ENCODE results near the gene SDCCAG8.

SDCCAG8 gene

GRCh38 chr1:243260221-243260880 lies 4.5 kb downstream of the SDCCAG8 start:
- no peak overlapping the region for H3K4me3 Mint-ChIP-seq
- H3K27me3 Mint-ChIP-seq, result no peaks in the 10 kb centered on the region

DNA sequence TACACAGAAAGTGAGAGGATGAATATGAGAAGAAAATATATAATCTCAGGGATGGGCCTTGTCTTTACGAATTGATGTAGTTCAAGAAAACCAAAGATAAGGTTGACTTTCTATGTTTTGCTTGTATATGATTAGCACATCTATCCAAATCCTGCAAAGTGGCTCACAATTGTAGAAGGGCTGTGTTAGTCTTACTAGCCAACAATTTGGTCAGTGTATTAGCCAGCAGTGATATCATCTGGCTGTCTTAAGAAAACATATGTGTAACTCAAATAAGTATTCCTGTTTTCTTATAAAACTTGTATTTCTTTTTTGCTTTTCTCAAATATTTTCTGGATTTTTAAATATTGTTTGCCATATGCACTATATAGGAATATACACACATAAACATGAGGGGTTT lies 5.5 kb downstream of the SDCCAG8 start:
- Mint-ChIP-seq H3K4me1 (ENCODE audit: low read depth in 2 of 2) (peaks cover 4 to 6% of the 10 kb centered on the region in 2 donors), H3K27me3 (no peaks in the 10 kb centered on the region)
- DNase-seq, result no peak

More at GRCh38 chr1:243260221-243260880, 4.5 kb downstream of the SDCCAG8 start:
- Mint-ChIP-seq H3K4me1 (ENCODE audit: low read depth in 2 of 2) (peaks cover 10 to 14% of the 10 kb centered on the region in 2 donors), H3K36me3 (ENCODE audit: insufficient read depth) (peaks cover 11% of the 10 kb centered on the region), H3K27ac (no peak overlapping the region), H3K9me3 (no peaks in the 10 kb centered on the region)
- ATAC-seq (replicated peaks) (no peak), DNase-seq (no peak)

DNA sequence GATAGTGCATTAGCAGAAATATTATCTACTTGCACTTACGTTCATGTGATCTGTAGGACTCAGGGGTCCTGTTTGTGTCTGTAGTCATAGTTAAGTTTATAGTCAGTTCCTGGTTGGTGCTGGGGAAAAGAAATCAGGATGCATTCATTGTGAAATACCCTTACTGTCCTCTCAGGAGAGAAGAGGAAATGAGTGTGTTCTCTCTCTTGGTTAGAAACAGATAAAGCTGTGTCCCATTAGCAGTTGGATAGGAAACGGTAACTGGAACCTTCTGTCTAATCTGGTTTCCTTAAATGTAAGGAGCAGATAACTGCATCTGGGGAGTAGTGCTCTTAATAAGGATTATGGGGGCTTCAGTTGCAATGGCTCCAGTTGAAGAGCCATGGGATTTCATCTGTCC lies 8.9 kb downstream of the SDCCAG8 start:
- Mint-ChIP-seq H3K4me3 (no peak overlapping the region), H3K4me1 (ENCODE audit: low read depth in 2 of 2) (peaks cover 8 to 9% of the 10 kb centered on the region in 2 donors), H3K9me3 (no peaks in the 10 kb centered on the region), H3K27me3 (no peaks in the 10 kb centered on the region), H3K27ac (no peak overlapping the region), H3K36me3 (ENCODE audit: insufficient read depth) (peaks cover 3% of the 10 kb centered on the region)
- no peak for ATAC-seq (replicated peaks)
- DNase-seq, result no peak

More for the DNA sequence above, 5.5 kb downstream of the SDCCAG8 start:
- Mint-ChIP-seq H3K9me3 (no peaks in the 10 kb centered on the region), H3K36me3 (ENCODE audit: insufficient read depth) (peaks cover 3% of the 10 kb centered on the region), H3K4me3 (no peak overlapping the region), H3K27ac (no peak overlapping the region)
- ATAC-seq (replicated peaks), result no peak

GRCh38 chr1:243266231-243266630 lies 10.4 kb downstream of the SDCCAG8 start:
- H3K27ac Mint-ChIP-seq, result no peak overlapping the region
- no peak for DNase-seq
- H3K9me3 Mint-ChIP-seq, result no peaks in the 10 kb centered on the region
- ATAC-seq (replicated peaks), result no peak
- no peaks in the 10 kb centered on the region for H3K36me3 Mint-ChIP-seq (ENCODE audit: insufficient read depth)
- peaks cover 8 to 10% of the 10 kb centered on the region in 2 donors for H3K4me1 Mint-ChIP-seq (ENCODE audit: low read depth in 2 of 2)
- no peak overlapping the region for H3K4me3 Mint-ChIP-seq
- no peaks in the 10 kb centered on the region for H3K27me3 Mint-ChIP-seq

- no peaks in the 10 kb centered on the region for H3K27me3 Mint-ChIP-seq
- DNase-seq (no peak), ATAC-seq (replicated peaks) (no peak)
- H3K36me3 Mint-ChIP-seq (ENCODE audit: insufficient read depth), result no peaks in the 10 kb centered on the region
- H3K27ac Mint-ChIP-seq, result no peak overlapping the region
- H3K4me1 Mint-ChIP-seq (ENCODE audit: low read depth in 2 of 2), result peaks cover 8 to 10% of the 10 kb centered on the region in 2 donors
- no peak overlapping the region for H3K4me3 Mint-ChIP-seq
- H3K9me3 Mint-ChIP-seq, result no peaks in the 10 kb centered on the region
Observed at GRCh38 chr1:243267471-243267880, 11.6 kb downstream of the SDCCAG8 start.

DNA sequence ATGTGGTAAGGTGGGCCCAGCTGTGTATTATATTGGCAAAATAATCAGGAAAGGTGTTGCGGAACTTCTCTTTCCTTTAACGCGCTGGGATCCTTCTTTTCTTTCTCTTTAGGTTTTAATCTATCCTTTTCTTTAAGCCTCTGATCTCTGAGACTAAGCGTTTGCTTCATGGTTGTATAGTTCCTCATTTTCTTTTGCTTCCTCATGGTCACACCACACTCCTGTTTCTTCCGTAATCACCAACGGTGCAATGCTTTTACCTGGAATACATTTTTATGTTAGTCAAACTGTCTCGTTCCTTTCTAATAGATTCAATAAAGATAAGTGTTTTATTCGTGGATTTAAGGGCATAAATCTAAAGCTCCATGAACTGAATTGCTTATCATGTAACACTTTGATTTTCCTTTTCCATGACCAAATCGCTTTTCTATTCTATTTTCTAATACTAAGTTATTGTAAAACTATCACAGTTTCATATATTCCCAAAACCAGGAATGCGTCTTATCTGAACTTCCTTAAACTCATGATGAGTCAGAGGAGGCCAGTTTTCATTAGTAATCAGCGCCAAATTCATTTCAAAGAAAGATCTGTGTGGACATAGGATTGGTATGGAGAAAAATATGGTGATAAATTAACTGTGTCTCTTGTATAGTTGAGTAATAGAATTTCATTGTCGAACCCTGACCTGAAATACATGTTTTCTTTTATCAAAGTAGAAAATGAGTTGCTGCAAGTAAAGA lies 12.2 kb downstream of the SDCCAG8 start:
- ATAC-seq (replicated peaks), result no peak
- H3K36me3 Mint-ChIP-seq (ENCODE audit: insufficient read depth), result no peaks in the 10 kb centered on the region
- no peak for DNase-seq
- no peaks in the 10 kb centered on the region for H3K9me3 Mint-ChIP-seq
- no peak overlapping the region for H3K27ac Mint-ChIP-seq
- H3K27me3 Mint-ChIP-seq, result no peaks in the 10 kb centered on the region
- H3K4me3 Mint-ChIP-seq, result no peak overlapping the region
- peaks cover 8 to 10% of the 10 kb centered on the region in 2 donors for H3K4me1 Mint-ChIP-seq (ENCODE audit: low read depth in 2 of 2)

DNA sequence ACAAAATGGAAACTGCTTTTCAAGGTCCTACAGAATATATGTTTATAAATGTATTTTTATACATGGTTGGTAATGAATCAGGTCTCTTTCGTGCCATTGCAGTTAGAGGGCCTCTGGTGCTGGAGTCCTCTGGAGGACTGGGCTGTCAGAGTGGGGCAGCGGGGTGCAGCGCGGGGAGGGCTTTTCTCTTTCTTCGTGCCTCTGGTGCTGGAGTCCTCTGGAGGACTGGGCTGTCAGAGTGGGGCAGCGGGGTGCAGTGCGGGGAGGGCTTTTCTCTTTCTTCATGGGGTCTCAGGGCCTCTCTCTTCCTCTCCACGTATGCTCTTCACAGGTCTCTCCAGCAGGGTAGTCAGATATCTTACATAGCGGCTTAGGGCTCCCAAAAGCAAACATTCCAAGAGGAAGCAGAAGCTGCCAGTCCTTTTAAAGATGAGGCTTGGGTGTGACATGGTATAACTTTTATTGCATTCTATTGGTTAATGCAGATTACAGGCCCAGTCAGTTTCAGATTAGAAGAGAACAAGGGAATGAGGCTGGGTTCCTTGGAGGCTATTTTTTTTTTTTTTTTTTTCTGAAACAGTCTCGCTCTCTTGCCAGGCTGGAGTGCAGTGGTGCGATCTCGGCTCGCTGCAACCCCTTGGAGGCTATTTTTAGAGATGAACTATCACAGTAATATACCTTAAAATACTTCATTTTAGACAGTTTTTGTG lies 13.1 kb downstream of the SDCCAG8 start:
- Mint-ChIP-seq H3K9me3 (no peaks in the 10 kb centered on the region), H3K36me3 (ENCODE audit: insufficient read depth) (no peaks in the 10 kb centered on the region), H3K27me3 (no peaks in the 10 kb centered on the region), H3K4me3 (no peak overlapping the region), H3K4me1 (ENCODE audit: low read depth in 2 of 2) (peaks cover 6 to 8% of the 10 kb centered on the region in 2 donors), H3K27ac (no peak overlapping the region)
- ATAC-seq (replicated peaks) (no peak), DNase-seq (no peak)

DNA sequence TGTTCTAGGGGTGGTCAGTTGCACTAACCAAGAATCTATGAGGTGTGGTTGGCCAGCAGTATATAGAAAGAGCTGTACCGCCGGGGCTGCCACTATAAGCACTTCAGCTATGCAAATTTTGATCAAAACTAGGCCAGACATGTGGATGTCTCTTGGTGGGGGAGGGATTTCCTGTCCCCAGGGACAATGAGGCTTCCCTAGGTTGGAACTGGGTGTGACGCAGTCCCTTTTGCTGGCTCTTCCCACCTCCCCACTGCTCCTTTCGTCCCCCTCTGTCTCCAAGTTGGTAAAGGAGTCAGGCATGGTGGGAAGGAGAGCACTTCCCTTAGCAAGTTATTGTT lies 13.6 kb downstream of the SDCCAG8 start:
- Mint-ChIP-seq H3K36me3 (ENCODE audit: insufficient read depth) (no peaks in the 10 kb centered on the region), H3K4me1 (ENCODE audit: low read depth in 2 of 2) (peaks cover 4 to 8% of the 10 kb centered on the region in 2 donors), H3K27ac (no peak overlapping the region), H3K27me3 (no peaks in the 10 kb centered on the region), H3K9me3 (no peaks in the 10 kb centered on the region), H3K4me3 (no peak overlapping the region)
- ATAC-seq (replicated peaks) (no peak), DNase-seq (no peak)

GRCh38 chr1:243270097-243270864 lies 14.4 kb downstream of the SDCCAG8 start:
- H3K27ac Mint-ChIP-seq, result peak overlapping the region in 1 of 2 donors; percentile 5
- no peak overlapping the region for H3K4me3 Mint-ChIP-seq
- H3K4me1 Mint-ChIP-seq (ENCODE audit: low read depth in 2 of 2), result peaks cover 4 to 8% of the 10 kb centered on the region in 2 donors
- no peaks in the 10 kb centered on the region for H3K9me3 Mint-ChIP-seq
- DNase-seq (no peak), ATAC-seq (replicated peaks) (no peak)
- no peaks in the 10 kb centered on the region for H3K27me3 Mint-ChIP-seq
- H3K36me3 Mint-ChIP-seq (ENCODE audit: insufficient read depth), result peaks cover 6% of the 10 kb centered on the region

DNA sequence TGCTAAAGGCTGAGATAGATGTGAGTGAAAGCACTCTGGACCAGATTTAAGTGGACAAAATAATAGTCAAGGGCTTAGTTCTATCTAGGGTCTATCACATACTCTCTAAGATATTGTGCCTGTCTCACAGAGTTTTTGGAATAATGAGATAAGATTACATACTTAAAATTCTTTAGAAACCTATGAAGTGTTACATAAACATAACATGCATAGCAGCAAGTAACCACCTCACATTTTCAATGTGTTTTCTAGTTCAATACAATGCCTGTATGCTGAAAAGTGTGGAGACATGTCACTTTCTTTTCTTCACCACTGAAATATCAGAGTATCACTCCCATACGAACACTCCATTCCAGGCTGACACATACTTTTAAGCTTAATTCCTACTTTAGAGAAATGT lies 16.2 kb downstream of the SDCCAG8 start:
- no peaks in the 10 kb centered on the region for H3K27me3 Mint-ChIP-seq
- H3K4me3 Mint-ChIP-seq, result no peak overlapping the region
- ATAC-seq (replicated peaks) (no peak), DNase-seq (no peak)
- no peak overlapping the region for H3K27ac Mint-ChIP-seq
- peaks cover 13% of the 10 kb centered on the region for H3K36me3 Mint-ChIP-seq (ENCODE audit: insufficient read depth)
- peaks cover 4 to 8% of the 10 kb centered on the region in 2 donors for H3K4me1 Mint-ChIP-seq (ENCODE audit: low read depth in 2 of 2)
- H3K9me3 Mint-ChIP-seq, result no peaks in the 10 kb centered on the region

DNA sequence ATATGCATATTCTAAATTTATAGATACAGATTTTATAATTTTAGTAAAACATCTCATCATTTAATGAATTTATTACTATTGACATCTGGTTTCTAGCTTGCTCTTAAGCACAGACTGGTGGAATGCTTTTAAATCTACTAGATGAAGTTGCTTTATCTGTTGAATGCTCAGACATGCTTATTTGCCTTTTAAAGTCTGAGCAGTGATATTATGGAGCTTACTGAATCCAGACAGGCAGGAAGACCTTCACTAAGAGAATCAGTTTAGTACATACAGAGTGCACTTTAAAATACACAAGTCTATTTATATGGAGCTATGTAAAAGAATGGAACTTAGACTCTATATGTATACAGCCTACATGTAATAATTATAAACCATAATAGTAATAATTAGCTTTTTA lies 16.6 kb downstream of the SDCCAG8 start:
- no peak for DNase-seq
- Mint-ChIP-seq H3K9me3 (no peaks in the 10 kb centered on the region), H3K27ac (no peak overlapping the region), H3K4me3 (no peak overlapping the region), H3K4me1 (ENCODE audit: low read depth in 2 of 2) (peaks cover 4 to 8% of the 10 kb centered on the region in 2 donors), H3K27me3 (no peaks in the 10 kb centered on the region), H3K36me3 (ENCODE audit: insufficient read depth) (peaks cover 13% of the 10 kb centered on the region)
- ATAC-seq (replicated peaks), result no peak

DNA sequence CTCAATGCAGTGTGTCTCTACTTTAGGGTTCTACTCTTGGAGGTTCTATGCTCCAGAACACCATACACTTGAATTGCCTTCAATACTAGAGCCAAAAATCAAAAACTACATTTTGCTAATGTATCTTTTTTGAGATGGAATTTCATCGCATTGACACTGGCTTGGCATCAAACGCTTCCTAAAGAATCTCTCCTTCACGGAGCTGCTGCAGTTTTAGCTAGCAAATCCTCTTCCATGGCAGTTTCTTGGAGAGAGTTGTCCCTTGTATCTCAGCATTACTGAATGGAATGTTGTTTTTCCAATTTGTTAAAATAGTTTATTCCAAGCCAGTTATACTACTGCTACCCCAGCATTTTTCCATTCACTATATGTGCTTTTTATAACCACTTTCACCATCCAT lies 17.7 kb downstream of the SDCCAG8 start:
- no peak overlapping the region for H3K27ac Mint-ChIP-seq

GRCh38 chr1:243273945-243274344 lies 18.1 kb downstream of the SDCCAG8 start:
- Mint-ChIP-seq H3K27me3 (no peaks in the 10 kb centered on the region), H3K27ac (no peak overlapping the region), H3K9me3 (no peaks in the 10 kb centered on the region), H3K36me3 (ENCODE audit: insufficient read depth) (peaks cover 13% of the 10 kb centered on the region), H3K4me1 (ENCODE audit: low read depth in 2 of 2) (peaks cover 1 to 4% of the 10 kb centered on the region in 2 donors), H3K4me3 (no peak overlapping the region)
- DNase-seq, result no peak
- no peak for ATAC-seq (replicated peaks)

More for the DNA sequence above, 17.7 kb downstream of the SDCCAG8 start:
- Mint-ChIP-seq H3K4me3 (no peak overlapping the region), H3K9me3 (no peaks in the 10 kb centered on the region), H3K4me1 (ENCODE audit: low read depth in 2 of 2) (peaks cover 4 to 5% of the 10 kb centered on the region in 2 donors), H3K36me3 (ENCODE audit: insufficient read depth) (peaks cover 13% of the 10 kb centered on the region), H3K27me3 (no peaks in the 10 kb centered on the region)
- DNase-seq, result no peak
- ATAC-seq (replicated peaks), result no peak

All from effector memory CD8-positive, alpha-beta T cell (primary cell).